COR-L47 (cell line): Measurements from ENCODE around the gene CNGA3.

Experiments
- DNase-seq: peaks from one replicate; lab custom pipeline; 2025; lab: John Stamatoyannopoulos, UW

CNGA3 gene

DNA sequence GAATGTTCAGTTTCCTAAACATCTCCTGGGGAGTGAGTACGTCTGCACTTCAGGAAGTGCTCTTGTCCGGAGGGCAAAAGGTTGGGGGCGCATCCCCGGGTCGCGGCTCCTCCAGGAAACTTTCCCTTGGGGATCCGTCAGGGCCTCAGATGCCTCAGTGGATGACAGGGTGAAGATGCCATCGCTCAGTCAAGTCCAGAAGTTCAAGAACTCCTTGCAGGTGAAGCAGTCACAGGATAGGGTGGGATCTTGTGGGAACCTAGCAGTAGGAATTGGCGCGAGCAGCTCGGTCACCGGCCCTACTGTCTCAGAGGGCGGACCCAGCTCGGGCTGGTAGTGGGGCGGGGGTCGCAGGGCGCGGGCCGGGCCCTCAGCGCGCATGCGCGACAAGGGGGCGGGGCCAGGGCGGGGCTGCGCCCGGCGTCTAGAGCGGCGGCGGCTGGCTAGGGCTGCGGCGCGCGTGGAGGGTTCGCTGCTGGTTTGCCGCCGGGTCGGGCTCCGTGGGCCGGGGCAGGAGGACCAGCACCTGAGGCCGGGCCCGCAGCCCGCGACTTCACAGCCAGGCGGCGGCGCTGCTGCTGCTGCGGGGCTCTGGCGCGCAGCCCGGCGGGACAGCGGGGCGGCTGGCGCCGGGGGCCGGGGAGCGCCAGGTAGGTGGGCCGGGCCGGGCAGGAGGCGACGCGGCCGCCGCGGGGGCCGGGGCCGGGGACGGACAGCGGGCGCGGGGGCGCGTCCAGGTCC lies 98.3 kb downstream of the CNGA3 start, which contains the start of gene INPP4A:
TSS of gene INPP4A (plus strand) at position 423 of the 741 bp plus-strand sequence. CDS start 75,191 bp downstream, outside the sequence.
- peak; percentile 56 for DNase-seq

DNA sequence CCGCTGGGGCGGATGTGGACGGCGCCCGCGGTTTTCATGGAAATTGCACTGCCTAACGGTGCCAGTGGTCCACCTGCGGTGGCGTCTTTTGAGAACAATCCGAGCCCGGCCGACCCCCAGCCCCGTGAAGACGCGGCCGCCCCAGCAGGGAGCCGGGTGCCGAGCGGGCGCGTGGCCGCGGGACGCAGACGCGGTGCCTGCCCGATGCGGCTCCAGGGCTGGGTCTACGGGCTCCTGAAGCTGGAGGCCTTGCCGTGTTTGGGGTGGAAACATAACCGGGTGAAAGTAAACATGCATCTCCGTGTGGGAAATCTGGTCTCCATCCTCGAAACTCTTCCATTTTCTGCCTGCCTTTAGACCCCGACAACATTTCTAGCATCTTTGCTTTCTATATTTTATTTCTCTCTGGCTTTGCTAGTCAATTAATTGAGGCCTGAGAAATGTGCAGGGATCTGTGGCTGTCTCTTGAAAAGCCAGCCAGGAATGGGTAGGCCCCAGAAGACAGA lies 99.0 kb downstream of the CNGA3 start:
- peak; percentile 56 for DNase-seq

DNA sequence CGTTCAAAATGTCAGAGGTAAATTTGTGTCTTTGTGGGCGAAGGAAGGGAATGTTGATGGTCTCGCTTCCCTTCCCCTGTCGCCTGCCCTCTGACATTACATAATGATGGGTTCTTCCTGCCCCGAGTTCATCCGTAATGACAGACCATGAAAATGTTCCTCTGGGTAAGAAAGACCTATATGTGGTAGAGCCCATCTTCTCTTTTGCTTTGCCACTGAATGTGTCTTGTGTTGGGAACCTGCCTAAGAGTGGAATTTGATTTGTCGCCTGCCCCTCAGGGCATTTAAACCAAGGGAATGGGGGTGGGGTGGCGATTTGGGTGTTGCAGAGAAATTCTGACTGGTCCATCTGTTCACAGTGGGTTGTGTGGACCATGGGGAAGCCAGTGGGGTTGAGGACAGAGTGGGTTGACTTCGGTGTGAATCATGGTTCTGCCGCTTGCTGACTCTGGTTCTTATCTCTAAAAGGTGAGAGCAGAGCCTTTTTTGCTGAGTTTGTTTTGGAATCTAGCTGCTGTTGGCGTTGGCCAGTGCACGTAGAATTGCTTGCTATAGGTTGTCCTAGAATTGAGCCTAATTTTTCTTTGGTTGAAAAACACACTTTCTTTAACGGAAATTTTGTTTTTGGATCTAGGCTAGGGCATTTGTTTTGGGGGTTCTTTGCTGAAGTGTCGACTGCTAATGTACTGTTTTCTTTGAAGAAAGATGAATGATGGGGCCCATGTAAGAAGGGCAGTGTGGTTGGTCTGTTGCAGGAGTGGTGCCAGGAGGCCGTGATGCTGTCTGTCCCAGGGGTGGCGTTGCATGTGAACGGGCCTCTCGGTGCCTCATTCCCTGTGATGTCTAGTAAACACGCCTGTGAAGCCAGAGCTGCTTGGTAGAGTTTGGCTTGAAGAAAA lies 99.7 kb downstream of the CNGA3 start:
- DNase-seq, result no peak

DNA sequence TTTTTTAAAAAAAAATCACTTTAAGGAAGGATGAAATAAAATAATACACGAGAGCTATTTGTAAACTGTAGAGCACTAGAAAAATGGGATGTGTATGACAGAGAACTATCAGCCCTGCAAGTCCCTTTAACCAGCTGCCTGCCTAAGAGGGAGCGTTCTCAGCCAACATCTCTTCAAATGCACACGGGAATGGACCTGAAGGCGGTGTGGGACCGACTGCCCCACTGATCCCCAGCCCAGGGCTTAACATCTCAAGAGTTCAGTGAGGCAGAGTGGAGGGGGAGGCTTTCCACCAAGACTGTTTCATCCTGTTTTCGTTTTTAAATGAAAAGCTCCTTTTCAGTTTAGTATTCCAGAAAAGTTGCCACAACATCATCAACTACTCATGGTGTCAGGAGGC lies 100.6 kb downstream of the CNGA3 start:
- no peak for DNase-seq
